Naive thymus-derived CD4-positive, alpha-beta T cell (primary cell): Measurements from ENCODE around the gene TEAD4. TPM values are rescaled to one million over a fixed set of nuclear protein-coding genes. Genes with fewer than 3 reads are reported as not detected.

Source experiments
- ATAC-seq: fragments of 150-1000 bp; cut with Tn5 transposase; 2 replicates; pipeline ENCODE4 v1.10.0; 2021; ENCODE audit warnings: mild to moderate bottlenecking, moderate library complexity
- CTCF ChIA-PET: fragments of 350-600 bp; sonication (Branson Sonifier 250); formaldehyde crosslinking; loops from one replicate; lab custom pipeline; 2021; ENCODE audit warnings: antibody characterized with exemption; lab: Charles Lee
- POLR2A ChIA-PET: fragments of 350-600 bp; sonication (Branson Sonifier 250); formaldehyde crosslinking; loops from one replicate; lab custom pipeline; 2021; ENCODE audit warnings: antibody characterized with exemption, inconsistent platforms; lab: Charles Lee
- DNase-seq, 9 donors: peaks; one replicate each; pipeline versions ENCODE4 v3.0.0 to v3.0.0-alpha.2; 2020 to 2022; ENCODE audit warnings: mixed read lengths in 1 of 9
- H3K27ac ChIP-seq: one replicate; pipeline ENCODE4 v1.7.0; 2013; ENCODE audit warnings: mild to moderate bottlenecking, low read depth, low read length, moderate library complexity
- H3K27me3 ChIP-seq, 2 donors: one replicate each; pipeline ENCODE4 v1.7.0; 2013; ENCODE audit warnings: low read length in 2 of 2, mild to moderate bottlenecking in 2 of 2, moderate library complexity in 2 of 2; ENCODE audit not compliant: control insufficient read depth in 2 of 2, insufficient read depth in 2 of 2
- H3K36me3 ChIP-seq, 3 experiments: 1 replicate in 2 of 3; 2 replicates in 1 of 3; pipeline ENCODE4 v1.7.0; 2013; ENCODE audit warnings: low read length in 3 of 3, mild to moderate bottlenecking in 3 of 3, moderate library complexity in 1 of 3; ENCODE audit not compliant: insufficient read depth in 3 of 3, control insufficient read depth in 2 of 3
- H3K4me1 ChIP-seq, 2 donors: one replicate each; pipeline ENCODE4 v1.7.0; 2013; ENCODE audit warnings: low read length in 2 of 2, mild to moderate bottlenecking in 2 of 2, moderate library complexity in 1 of 2; ENCODE audit not compliant: control insufficient read depth in 2 of 2, insufficient read depth in 2 of 2
- H3K4me3 ChIP-seq: 2 replicates; pipeline ENCODE4 v1.7.0; 2013; ENCODE audit warnings: mild to moderate bottlenecking, low read length
- H3K9me3 ChIP-seq, 3 experiments: 1 replicate in 2 of 3; 2 replicates in 1 of 3; pipeline ENCODE4 v1.7.0; 2013; ENCODE audit warnings: low read length in 3 of 3; ENCODE audit not compliant: control insufficient read depth in 2 of 3
- H3K27ac Mint-ChIP-seq, 9 donors: one replicate each; pipeline ENCODE4 v1.8.0; 2020 to 2022; ENCODE audit warnings: mixed read lengths in 9 of 9, mild to moderate bottlenecking in 8 of 9, moderate library complexity in 5 of 9, inconsistent platforms in 2 of 9
- H3K27me3 Mint-ChIP-seq, 5 donors: one replicate each; pipeline ENCODE4 v1.8.0; 2021 to 2022; ENCODE audit warnings: mixed read lengths in 5 of 5, mild to moderate bottlenecking in 1 of 5
- H3K36me3 Mint-ChIP-seq, 5 donors: one replicate each; pipeline ENCODE4 v1.8.0; 2020 to 2022; ENCODE audit warnings: mixed read lengths in 5 of 5, mild to moderate bottlenecking in 3 of 5, inconsistent platforms in 1 of 5
- H3K4me1 Mint-ChIP-seq, 7 donors: one replicate each; pipeline ENCODE4 v1.8.0; 2020 to 2022; ENCODE audit warnings: mixed read lengths in 7 of 7, mild to moderate bottlenecking in 3 of 7, inconsistent platforms in 1 of 7
- H3K4me3 Mint-ChIP-seq, 10 donors: one replicate each; pipeline ENCODE4 v1.8.0; 2020 to 2022; ENCODE audit warnings: mild to moderate bottlenecking in 10 of 10, mixed read lengths in 10 of 10, moderate library complexity in 6 of 10, inconsistent platforms in 2 of 10
- H3K9me3 Mint-ChIP-seq, 11 donors: one replicate each; pipeline ENCODE4 v1.8.0; 2020 to 2022; ENCODE audit warnings: mixed read lengths in 11 of 11, mild to moderate bottlenecking in 4 of 11, inconsistent platforms in 1 of 11, moderate library complexity in 1 of 11
- intact Hi-C, 2 donors: fragments of 100-400 bp; cut with micrococcal nuclease; formaldehyde crosslinking; loops; one replicate each; pipeline ENCODE4 v1.15.1; 2023
- polyA plus RNA-seq, 2 donors: library from polyadenylated mRNA; unstranded; fragments of 300-500 nt; fragmentation: Illumina TruSeq; gene quantifications; one replicate each; pipeline ENCODE4 v1.2.3, GENCODE V29; 2021
- total RNA-seq, 6 experiments: library from RNA in 5 of 6; stranded (reverse) in 5 of 6; gene quantifications; 1 replicate in 5 of 6; 2 replicates in 1 of 6; pipeline ENCODE4 v1.2.3 and lab custom pipeline; 2021 to 2026

TEAD4 gene
- total and polyA plus RNA-seq, 7 experiments from 2014 or later: 1.8 TPM; not detected in 6

- Mint-ChIP-seq H3K36me3 (no peaks in the 10 kb centered on the region), H3K9me3 (no peaks in the 10 kb centered on the region)
- ATAC-seq: no peak
Observed at GRCh38 chr12:3028108-3028507, 68.9 kb downstream of the TEAD4 start.

DNA sequence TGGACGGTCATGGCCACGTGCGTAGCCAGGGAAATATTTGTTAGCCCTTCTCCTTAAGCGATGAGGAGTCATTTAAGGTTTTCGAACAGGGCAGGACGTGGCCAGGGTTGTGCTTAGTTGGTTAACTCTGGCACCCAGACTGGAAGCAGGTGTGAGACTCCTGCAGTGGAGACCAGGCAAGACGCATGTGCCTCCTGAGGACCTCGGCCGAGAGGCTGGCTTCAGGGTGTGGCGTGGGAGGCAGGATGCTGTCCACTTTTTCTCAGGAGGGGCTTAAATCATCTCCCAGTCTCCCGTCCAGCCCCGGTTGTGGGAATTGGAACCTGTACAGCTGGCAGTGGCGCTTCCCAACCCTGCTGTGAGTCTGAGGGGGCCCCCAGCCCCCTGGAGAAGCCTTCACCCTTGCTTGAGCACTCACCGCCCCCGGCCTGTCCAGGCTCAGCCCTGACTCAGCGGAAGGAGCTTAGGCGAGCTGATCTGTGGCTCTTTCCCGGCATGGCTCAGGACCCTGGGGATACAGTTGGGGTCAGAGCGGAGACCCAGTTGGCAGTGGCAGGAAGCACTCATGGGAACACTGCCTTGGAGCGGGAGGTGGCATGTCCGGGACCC, 71.7 kb downstream of the TEAD4 start:
- peaks cover 0 to 3% (median 0%) of the 10 kb centered on the region in 7 donors for H3K4me1 Mint-ChIP-seq
- CTCF ChIA-PET: interaction anchor here (1.5 kb wide), 1 partner anchor 12 kb away, joined by 3 read pairs; no protein-coding TSS in a partner anchor
- DNase-seq: no peak
- no peak for ATAC-seq
- Histone ChIP-seq H3K4me1 (no peaks in the 10 kb centered on the region), H3K9me3 (no peaks in the 10 kb centered on the region), H3K4me3 (no peak overlapping the region), H3K27ac (no peak overlapping the region), H3K36me3 (no peaks in the 10 kb centered on the region), H3K27me3 (no peaks in the 10 kb centered on the region)
- no peaks in the 10 kb centered on the region for H3K36me3 Mint-ChIP-seq
- intact Hi-C loops: no loop called here
- no peak overlapping the region for H3K4me3 Mint-ChIP-seq
- no peak overlapping the region for H3K27ac Mint-ChIP-seq
- POLR2A ChIA-PET: no interaction called here
- H3K27me3 Mint-ChIP-seq: peaks cover 0 to 14% (median 0%) of the 10 kb centered on the region in 5 donors
- no peaks in the 10 kb centered on the region for H3K9me3 Mint-ChIP-seq

More at GRCh38 chr12:3028108-3028507, 68.9 kb downstream of the TEAD4 start:
- Histone ChIP-seq H3K9me3 (no peaks in the 10 kb centered on the region), H3K4me1 (no peaks in the 10 kb centered on the region), H3K27me3 (no peaks in the 10 kb centered on the region), H3K4me3 (no peak overlapping the region), H3K27ac (no peak overlapping the region), H3K36me3 (no peaks in the 10 kb centered on the region)
- ChIA-PET POLR2A (no interaction called here), CTCF (no interaction called here)
- Mint-ChIP-seq H3K27ac (no peak overlapping the region), H3K4me3 (no peak overlapping the region), H3K27me3 (peaks cover 0 to 6% (median 0%) of the 10 kb centered on the region in 5 donors), H3K4me1 (no peaks in the 10 kb centered on the region)
- intact Hi-C loops: no loop called here
- DNase-seq: no peak

DNA sequence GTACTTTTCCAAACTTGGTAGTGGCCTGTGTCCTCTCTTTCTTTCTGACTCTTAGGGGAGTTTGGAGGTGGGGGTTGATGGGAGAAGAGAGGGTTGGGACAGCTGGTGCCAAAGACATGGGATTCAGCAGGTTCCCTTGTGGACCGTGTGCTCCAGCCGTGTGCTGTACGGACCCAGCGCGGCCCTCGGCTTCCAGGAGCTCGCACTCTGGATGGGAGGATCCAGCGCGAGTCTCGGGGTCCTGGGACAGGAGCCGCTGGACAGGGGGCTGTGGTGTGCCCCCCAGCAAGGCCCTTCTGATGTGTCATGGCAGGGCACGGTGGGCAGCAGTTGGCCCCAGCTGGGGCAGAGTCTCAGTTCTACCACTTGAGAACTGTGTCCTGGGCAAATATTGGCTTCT, 73.0 kb downstream of the TEAD4 start:
- ChIA-PET POLR2A (no interaction called here), CTCF (interaction anchor here (1.5 kb wide), 1 partner anchor 11 kb away, joined by 3 read pairs; no protein-coding TSS in a partner anchor)
- no peaks in the 10 kb centered on the region for H3K9me3 Mint-ChIP-seq
- peaks cover 0 to 14% (median 0%) of the 10 kb centered on the region in 5 donors for H3K27me3 Mint-ChIP-seq
- Histone ChIP-seq H3K27me3 (no peaks in the 10 kb centered on the region), H3K4me1 (no peaks in the 10 kb centered on the region), H3K36me3 (no peaks in the 10 kb centered on the region), H3K9me3 (no peaks in the 10 kb centered on the region), H3K27ac (no peak overlapping the region), H3K4me3 (no peak overlapping the region)
- intact Hi-C loops: no loop called here
- H3K4me1 Mint-ChIP-seq: peaks cover 0 to 3% (median 0%) of the 10 kb centered on the region in 7 donors
- no peak for ATAC-seq
- no peak for DNase-seq
- no peak overlapping the region for H3K4me3 Mint-ChIP-seq
- no peaks in the 10 kb centered on the region for H3K36me3 Mint-ChIP-seq
- H3K27ac Mint-ChIP-seq: no peak overlapping the region

GRCh38 chr12:3032770-3033538, 73.8 kb downstream of the TEAD4 start:
- Mint-ChIP-seq H3K27me3 (peaks cover 0 to 14% (median 0%) of the 10 kb centered on the region in 5 donors), H3K4me1 (peaks cover 0 to 4% (median 0%) of the 10 kb centered on the region in 7 donors), H3K9me3 (no peaks in the 10 kb centered on the region), H3K36me3 (no peaks in the 10 kb centered on the region), H3K4me3 (no peak overlapping the region), H3K27ac (no peak overlapping the region)
- Histone ChIP-seq H3K4me3 (no peak overlapping the region), H3K36me3 (no peaks in the 10 kb centered on the region), H3K9me3 (no peaks in the 10 kb centered on the region), H3K27ac (no peak overlapping the region), H3K4me1 (no peaks in the 10 kb centered on the region), H3K27me3 (no peaks in the 10 kb centered on the region)
- CTCF ChIA-PET: no interaction called here
- POLR2A ChIA-PET: no interaction called here
- no peak for DNase-seq
- no peak for ATAC-seq
- intact Hi-C loops: no loop called here

GRCh38 chr12:3033539-3033867, 74.3 kb downstream of the TEAD4 start:
- no peak overlapping the region for H3K4me3 Mint-ChIP-seq
- Histone ChIP-seq H3K4me3 (no peak overlapping the region), H3K36me3 (no peaks in the 10 kb centered on the region), H3K4me1 (no peaks in the 10 kb centered on the region), H3K9me3 (no peaks in the 10 kb centered on the region), H3K27me3 (no peaks in the 10 kb centered on the region), H3K27ac (no peak overlapping the region)
- peaks cover 0 to 14% (median 0%) of the 10 kb centered on the region in 5 donors for H3K27me3 Mint-ChIP-seq
- H3K27ac Mint-ChIP-seq: no peak overlapping the region
- no peak for ATAC-seq
- DNase-seq: no peak
- peaks cover 0 to 4% (median 0%) of the 10 kb centered on the region in 7 donors for H3K4me1 Mint-ChIP-seq
- no peaks in the 10 kb centered on the region for H3K9me3 Mint-ChIP-seq
- CTCF ChIA-PET: no interaction called here
- intact Hi-C loops: no loop called here
- POLR2A ChIA-PET: no interaction called here
- H3K36me3 Mint-ChIP-seq: no peaks in the 10 kb centered on the region

DNA sequence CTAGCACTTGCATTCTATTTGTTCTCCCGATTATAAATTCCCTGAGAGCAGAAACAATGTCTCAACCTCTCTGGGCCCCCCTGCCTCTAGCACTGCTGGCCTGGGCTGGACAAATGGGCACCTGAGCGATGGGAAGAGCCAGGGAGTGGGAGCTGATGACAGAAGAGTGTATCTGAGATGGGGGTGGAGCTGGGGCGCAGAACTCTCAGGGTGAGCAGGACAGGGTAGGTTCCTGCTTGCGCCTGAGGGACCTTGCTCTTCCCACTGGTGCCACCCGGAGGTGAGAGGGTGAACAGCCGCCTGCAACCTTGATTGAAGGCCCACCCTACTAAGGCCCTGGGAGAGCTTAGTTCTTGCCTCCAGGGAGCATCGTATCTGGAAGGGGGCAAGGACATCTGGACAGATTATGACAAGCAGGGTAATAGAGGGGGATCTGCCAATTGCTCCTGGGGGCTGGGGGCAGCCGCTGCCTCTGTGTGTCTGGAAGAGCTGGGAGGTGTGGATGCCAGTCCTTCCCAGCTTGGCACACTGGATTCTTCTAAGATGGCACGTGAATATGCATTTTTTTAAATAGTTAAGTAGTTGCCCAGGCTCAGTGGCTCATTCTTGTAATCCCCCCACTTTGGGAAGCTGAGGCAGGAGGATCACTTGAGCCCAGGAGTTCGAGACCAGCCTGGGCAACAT, 75.0 kb downstream of the TEAD4 start:
- CTCF ChIA-PET: no interaction called here
- no peaks in the 10 kb centered on the region for H3K27me3 ChIP-seq
- no peak overlapping the region for H3K4me3 ChIP-seq
- H3K36me3 Mint-ChIP-seq: no peaks in the 10 kb centered on the region
- peaks cover 0 to 16% (median 0%) of the 10 kb centered on the region in 5 donors for H3K27me3 Mint-ChIP-seq
- POLR2A ChIA-PET: no interaction called here
- no peak overlapping the region for H3K27ac Mint-ChIP-seq
- no peak overlapping the region for H3K4me3 Mint-ChIP-seq
- H3K9me3 ChIP-seq: no peaks in the 10 kb centered on the region
- peaks cover 0 to 4% (median 0%) of the 10 kb centered on the region in 7 donors for H3K4me1 Mint-ChIP-seq
- DNase-seq (peak in 2 of 9 donors; percentile 11 to 38), ATAC-seq (peak; percentile 46)
- no peak overlapping the region for H3K27ac ChIP-seq
- H3K4me1 ChIP-seq: no peaks in the 10 kb centered on the region
- H3K9me3 Mint-ChIP-seq: no peaks in the 10 kb centered on the region
- intact Hi-C loops: no loop called here
- H3K36me3 ChIP-seq: no peaks in the 10 kb centered on the region
